OCI-LY7 (cell line): ENCODE data around the gene BCL2L11.

ENCODE experiments used
- CTCF ChIP-seq: fragments of 200-600 bp; sonication (generic); conservative IDR thresholded peaks from 2 replicates; pipeline ENCODE4 v1.5.1; 2014; ENCODE audit warnings: mild to moderate bottlenecking, antibody characterized with exemption, low read length, moderate library complexity, mixed read lengths
- EZH2phosphoT487 ChIP-seq: fragments of 200-600 bp; sonication (generic); IDR thresholded peaks from 2 replicates; pipeline ENCODE4 v1.6.1; 2018; ENCODE audit warnings: low read depth, borderline replicate concordance, mild to moderate bottlenecking, mixed run types, antibody characterized with exemption, low read length, moderate library complexity, mixed read lengths

DNA sequence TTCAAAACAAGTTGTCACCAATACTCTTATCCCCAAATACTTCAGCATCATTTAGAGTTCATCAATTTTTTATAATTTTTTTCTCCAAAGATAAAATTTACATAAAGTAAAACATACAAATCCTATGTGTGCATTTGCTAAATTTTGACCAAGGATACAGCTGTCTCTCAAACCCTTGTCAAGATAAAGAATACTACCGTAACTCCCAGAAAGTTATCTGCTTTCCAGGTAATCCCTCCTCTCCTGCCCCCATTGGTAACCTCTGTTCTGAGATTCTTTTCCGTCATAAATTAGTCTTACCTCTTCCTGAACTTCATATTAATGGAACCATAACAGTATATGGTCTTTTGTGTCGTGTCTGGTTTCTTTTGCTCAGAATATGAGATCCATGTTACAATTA is 49.2 kb downstream of the BCL2L11 start:
- TF ChIP-seq CTCF, result no peak
- TF ChIP-seq EZH2phosphoT487, result no peak
